MCF 10A (cell line): ENCODE results near the gene RNF125. TPM values are rescaled to one million over a fixed set of nuclear protein-coding genes. Genes with fewer than 3 reads are reported as not detected.
A peak's percentile ranks its signal among the peaks of the same experiment; 100 is the strongest.

Experiments
- BruUV-seq: library from RNA; stranded (reverse); fragments of 400-500 nt; replicated peaks from 2 replicates; lab custom pipeline; 2021; lab: Mats Ljungman, UMichigan
- CTCF ChIA-PET: fragments of 300-600 bp; sonication (Branson Sonifier 250); formaldehyde crosslinking; extraction: SDS; loops from one replicate; lab custom pipeline; 2021; ENCODE audit warnings: antibody characterized with exemption, inconsistent platforms; lab: Yijun Ruan, JAX
- POLR2A ChIA-PET: fragments of 300-600, 350-650 bp; sonication (Branson Sonifier 250); formaldehyde crosslinking; extraction: SDS; loops from one replicate; lab custom pipeline; 2020; ENCODE audit warnings: antibody characterized with exemption, inconsistent platforms; lab: Yijun Ruan, JAX
- DNase-seq: peaks from one replicate; pipeline ENCODE4 v3.0.0-alpha.2; 2018; ENCODE audit not compliant: unreplicated experiment
- H3K27ac Mint-ChIP-seq: one replicate; pipeline ENCODE4 v1.8.0; 2022; ENCODE audit warnings: mild to moderate bottlenecking, low read depth, mixed read lengths; ENCODE audit not compliant: unreplicated experiment
- H3K27me3 Mint-ChIP-seq: one replicate; pipeline ENCODE4 v1.8.0; 2022; ENCODE audit warnings: mixed read lengths; ENCODE audit not compliant: insufficient read depth, unreplicated experiment
- H3K36me3 Mint-ChIP-seq: one replicate; pipeline ENCODE4 v1.8.0; 2022; ENCODE audit warnings: mild to moderate bottlenecking, moderate library complexity, mixed read lengths; ENCODE audit not compliant: insufficient read depth, unreplicated experiment
- H3K4me1 Mint-ChIP-seq: one replicate; pipeline ENCODE4 v1.8.0; 2022; ENCODE audit warnings: mixed read lengths; ENCODE audit not compliant: insufficient read depth, unreplicated experiment
- H3K4me3 Mint-ChIP-seq: one replicate; pipeline ENCODE4 v1.8.0; 2022; ENCODE audit warnings: mild to moderate bottlenecking, moderate library complexity, mixed read lengths; ENCODE audit not compliant: unreplicated experiment
- H3K9me3 Mint-ChIP-seq: one replicate; pipeline ENCODE4 v1.8.0; 2022; ENCODE audit warnings: mixed read lengths; ENCODE audit not compliant: unreplicated experiment
- intact Hi-C: fragments of 100-400 bp; cut with micrococcal nuclease; formaldehyde crosslinking; loops from 2 replicates; pipeline ENCODE4 v1.14.1; 2022
- total RNA-seq: library from RNA; stranded (reverse); gene quantifications from 2 replicates; pipeline ENCODE4 v1.2.3, GENCODE V29; 2022
- TF ChIP-seq, protein P1 (sequence below): fragments of 200-600 bp; IDR thresholded peaks from one replicate; pipeline ENCODE4 v1.8.0; 2022; ENCODE audit warnings: antibody characterized with exemption, mild to moderate bottlenecking; ENCODE audit not compliant: unreplicated experiment

The RNF125 gene
- total RNA-seq, 1 experiment from 2014 or later: 6.2 TPM

- Mint-ChIP-seq H3K27ac (no peak overlapping the region), H3K9me3 (no peaks in the 10 kb centered on the region), H3K4me3 (no peak overlapping the region), H3K36me3 (peaks cover 14% of the 10 kb centered on the region), H3K27me3 (no peaks in the 10 kb centered on the region), H3K4me1 (no peaks in the 10 kb centered on the region)
- ChIA-PET CTCF (interaction anchor here (0.6 to 1.2 kb wide), 2 partner anchors 23 to 29 kb away, joined by 3 to 4 read pairs; partner anchors contain the start of gene RNF125), POLR2A (interaction anchor here (0.6 kb wide), 2 partner anchors 67 to 456 kb away, joined by 3 read pairs; no protein-coding TSS in a partner anchor)
- no TSS peak for BruUV-seq
- TF ChIP-seq, protein P1, sequence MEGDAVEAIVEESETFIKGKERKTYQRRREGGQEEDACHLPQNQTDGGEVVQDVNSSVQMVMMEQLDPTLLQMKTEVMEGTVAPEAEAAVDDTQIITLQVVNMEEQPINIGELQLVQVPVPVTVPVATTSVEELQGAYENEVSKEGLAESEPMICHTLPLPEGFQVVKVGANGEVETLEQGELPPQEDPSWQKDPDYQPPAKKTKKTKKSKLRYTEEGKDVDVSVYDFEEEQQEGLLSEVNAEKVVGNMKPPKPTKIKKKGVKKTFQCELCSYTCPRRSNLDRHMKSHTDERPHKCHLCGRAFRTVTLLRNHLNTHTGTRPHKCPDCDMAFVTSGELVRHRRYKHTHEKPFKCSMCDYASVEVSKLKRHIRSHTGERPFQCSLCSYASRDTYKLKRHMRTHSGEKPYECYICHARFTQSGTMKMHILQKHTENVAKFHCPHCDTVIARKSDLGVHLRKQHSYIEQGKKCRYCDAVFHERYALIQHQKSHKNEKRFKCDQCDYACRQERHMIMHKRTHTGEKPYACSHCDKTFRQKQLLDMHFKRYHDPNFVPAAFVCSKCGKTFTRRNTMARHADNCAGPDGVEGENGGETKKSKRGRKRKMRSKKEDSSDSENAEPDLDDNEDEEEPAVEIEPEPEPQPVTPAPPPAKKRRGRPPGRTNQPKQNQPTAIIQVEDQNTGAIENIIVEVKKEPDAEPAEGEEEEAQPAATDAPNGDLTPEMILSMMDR: no peak
- intact Hi-C loops: no loop called here
- DNase-seq: peak; percentile 47
These were observed 30.0 kb downstream of the RNF125 start for GRCh38 chr18:32048507-32049091.

GRCh38 chr18:32049393-32050171 is 31.0 kb downstream of the RNF125 start:
- no peaks in the 10 kb centered on the region for H3K4me1 Mint-ChIP-seq
- intact Hi-C loops: no loop called here
- H3K4me3 Mint-ChIP-seq: no peak overlapping the region
- TF ChIP-seq, protein P1: no peak
- no TSS peak for BruUV-seq
- no peaks in the 10 kb centered on the region for H3K9me3 Mint-ChIP-seq
- no peak for DNase-seq
- no peaks in the 10 kb centered on the region for H3K27me3 Mint-ChIP-seq
- H3K27ac Mint-ChIP-seq: no peak overlapping the region
- H3K36me3 Mint-ChIP-seq: peaks cover 14% of the 10 kb centered on the region
- ChIA-PET POLR2A (interaction anchor here (1.9 kb wide), 1 partner anchor 107 kb away, joined by 7 read pairs; the partner anchor contains the start of gene TRAPPC8), CTCF (interaction anchor here (0.7 to 1.2 kb wide), 4 partner anchors 30 to 108 kb away, joined by 3 to 6 read pairs (median 3); partner anchors contain the start of gene RNF125)

DNA sequence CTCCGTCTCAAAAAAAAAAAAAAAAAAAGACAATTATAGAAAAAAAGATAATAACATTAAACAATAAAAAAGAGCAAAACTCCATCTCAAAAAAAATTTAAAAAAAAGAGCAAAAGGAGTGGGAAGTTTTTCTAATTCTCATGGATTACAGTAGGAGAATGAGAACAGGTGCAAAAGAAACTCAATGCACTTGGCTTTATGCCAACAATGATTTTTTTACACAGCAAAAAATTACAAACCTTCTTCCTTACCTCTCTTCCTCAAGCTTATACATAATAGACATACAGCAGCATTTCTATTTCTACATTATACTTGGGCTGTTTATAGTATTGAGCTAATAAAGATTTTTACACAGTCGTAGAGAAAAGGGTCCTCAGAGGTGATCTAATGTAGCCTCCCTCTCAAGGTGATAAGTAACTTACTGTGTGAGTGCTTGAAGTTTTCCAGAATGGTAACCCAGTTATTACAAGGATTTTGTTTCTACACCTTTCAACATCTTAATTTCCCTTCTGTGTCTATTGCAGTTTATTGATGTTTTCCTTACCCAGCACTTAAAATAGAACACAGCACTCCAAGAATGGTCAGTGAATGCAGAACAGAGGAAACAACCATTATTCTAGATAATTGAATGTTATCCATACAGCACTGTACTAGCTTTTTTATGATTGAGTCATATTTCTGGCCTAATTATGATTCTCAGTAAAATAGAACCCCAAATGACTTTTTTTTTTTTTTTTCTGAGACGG is 38.2 kb downstream of the RNF125 start:
- H3K9me3 Mint-ChIP-seq: no peaks in the 10 kb centered on the region
- no peaks in the 10 kb centered on the region for H3K27me3 Mint-ChIP-seq
- H3K36me3 Mint-ChIP-seq: peaks cover 6% of the 10 kb centered on the region
- no peak overlapping the region for H3K4me3 Mint-ChIP-seq
- DNase-seq: no peak
- H3K27ac Mint-ChIP-seq: no peak overlapping the region
- intact Hi-C loops: no loop called here
- ChIA-PET CTCF (interaction anchor here (0.6 to 0.7 kb wide), 2 partner anchors 19 to 114 kb away, joined by 3 read pairs; partner anchors contain the start of gene TRAPPC8), POLR2A (interaction anchor here (1.3 kb wide), 1 partner anchor 37 kb away, joined by 4 read pairs; no protein-coding TSS in a partner anchor)
- no TSS peak for BruUV-seq
- TF ChIP-seq, protein P1: no peak
- H3K4me1 Mint-ChIP-seq: no peaks in the 10 kb centered on the region
